Hepatocyte (in vitro differentiated cells): ENCODE results near the gene MSL3. TPM values are rescaled to one million over a fixed set of nuclear protein-coding genes. Genes with fewer than 3 reads are reported as not detected.

Experiments used
- DNase-seq: peaks from one replicate; pipeline ENCODE4 v3.0.0-alpha.2; 2016; ENCODE audit warnings: low spot score
- H2AFZ ChIP-seq: fragments of 200-600 bp; sonication (generic); 2 replicates; pipeline ENCODE4 v1.6.0; 2016; ENCODE audit warnings: antibody characterized with exemption, mild to moderate bottlenecking
- H3K27ac ChIP-seq: fragments of 200-600 bp; sonication (generic); 2 replicates; pipeline ENCODE4 v1.5.1; 2016; ENCODE audit warnings: mild to moderate bottlenecking
- H3K27me3 ChIP-seq: fragments of 200-600 bp; sonication (generic); 2 replicates; pipeline ENCODE4 v1.6.1; 2016
- H3K36me3 ChIP-seq: fragments of 200-600 bp; sonication (generic); replicated peaks from 2 replicates; pipeline ENCODE4 v1.5.1; 2016; ENCODE audit warnings: low read depth; ENCODE audit not compliant: insufficient read depth
- H3K4me1 ChIP-seq: fragments of 200-600 bp; sonication (generic); 2 replicates; pipeline ENCODE4 v1.5.1; 2016; ENCODE audit warnings: mild to moderate bottlenecking, moderate library complexity; ENCODE audit not compliant: insufficient read depth
- H3K4me2 ChIP-seq: fragments of 200-600 bp; sonication (generic); 2 replicates; pipeline ENCODE4 v1.6.0; 2016
- H3K4me3 ChIP-seq: fragments of 200-600 bp; sonication (generic); 2 replicates; pipeline ENCODE4 v1.5.1; 2016; ENCODE audit warnings: mild to moderate bottlenecking
- H3K79me2 ChIP-seq: fragments of 200-600 bp; sonication (generic); 2 replicates; pipeline ENCODE4 v1.6.0; 2017; ENCODE audit warnings: mild to moderate bottlenecking
- H3K9me2 ChIP-seq: fragments of 200-600 bp; sonication (generic); replicated peaks from 2 replicates; pipeline ENCODE4 v1.6.0; 2017; ENCODE audit warnings: mild to moderate bottlenecking; ENCODE audit not compliant: insufficient read depth
- H3K9me3 ChIP-seq: fragments of 200-600 bp; sonication (generic); 2 replicates; pipeline ENCODE4 v1.5.1; 2016; ENCODE audit warnings: low read depth, mild to moderate bottlenecking
- H4K20me1 ChIP-seq: fragments of 200-600 bp; sonication (generic); 2 replicates; pipeline ENCODE4 v1.6.0; 2016; ENCODE audit warnings: mild to moderate bottlenecking; ENCODE audit not compliant: insufficient read depth, poor library complexity, severe bottlenecking
- EZH2 ChIP-seq: fragments of 200-600 bp; sonication (generic); IDR thresholded peaks from 2 replicates; pipeline ENCODE4 v1.6.1; 2016; ENCODE audit warnings: antibody characterized with exemption, mild to moderate bottlenecking, borderline replicate concordance
- EZH2phosphoT487 ChIP-seq: fragments of 200-600 bp; sonication (generic); IDR thresholded peaks from one replicate; pipeline ENCODE4 v1.6.1; 2018; ENCODE audit warnings: antibody characterized with exemption, mild to moderate bottlenecking, low read depth, moderate library complexity; ENCODE audit not compliant: unreplicated experiment, severe bottlenecking
- WGBS: methylation state at CpG from one replicate; pipeline ENCODE4 v1.1.6; 2016; ENCODE audit warnings: low lambda C conversion rate; ENCODE audit errors: missing lambda C conversion rate; 5-methylcytosine and 5-hydroxymethylcytosine counted together
- polyA plus RNA-seq: library from polyadenylated mRNA; unstranded; fragments of >200 nt; fragmentation: Nextera tagmentation; extraction: Ambion mirVana; gene quantifications from 2 replicates; pipeline ENCODE4 v1.2.1, GENCODE V29; 2016
- total RNA-seq: library from RNA; depleted of rRNA; stranded (reverse); fragments of >200 nt; gene quantifications from 2 replicates; pipeline ENCODE4 v1.2.3, GENCODE V29; 2014
- TF ChIP-seq, protein P1 (sequence below): fragments of 200-600 bp; sonication (generic); IDR thresholded peaks from 2 replicates; pipeline ENCODE4 v1.5.1; 2016; ENCODE audit warnings: antibody characterized with exemption, mild to moderate bottlenecking; ENCODE audit not compliant: poor library complexity

MSL3 gene
- total and polyA plus RNA-seq, 2 experiments from 2014 or later = 13.3 to 17.8 TPM

DNA sequence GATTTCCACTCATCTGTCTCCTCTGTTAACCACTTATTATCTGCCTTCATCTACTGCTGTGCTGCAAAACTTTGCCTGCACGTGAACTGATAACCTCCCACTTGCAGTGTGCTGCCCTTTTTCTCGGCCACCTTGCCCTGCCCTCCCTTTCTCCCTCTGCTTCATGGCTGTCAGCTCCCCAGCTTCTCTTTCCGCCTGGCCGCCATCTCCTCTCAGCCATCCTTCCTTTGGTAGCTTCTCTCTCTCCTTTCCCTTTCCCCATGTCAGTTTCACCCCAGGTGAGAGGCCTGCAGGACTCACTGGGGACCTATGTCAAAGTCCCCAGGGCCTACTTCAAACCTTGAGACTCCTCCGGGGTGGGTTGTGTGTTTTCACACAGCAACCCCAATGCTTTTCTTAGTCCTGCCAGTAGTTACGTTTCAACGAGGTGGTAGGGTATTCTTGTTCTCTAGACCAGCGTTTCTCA is 6.6 kb downstream of the MSL3 start:
- H3K4me1 ChIP-seq = no peaks in the 10 kb centered on the region
- no peak overlapping the region for H3K27ac ChIP-seq
- peaks cover 10% of the 10 kb centered on the region for H3K79me2 ChIP-seq
- H3K4me3 ChIP-seq = no peak overlapping the region
- no peak overlapping the region for H2AFZ ChIP-seq
- H3K9me2 ChIP-seq = no peaks in the 10 kb centered on the region
- DNase-seq = no peak
- no peaks in the 10 kb centered on the region for H3K27me3 ChIP-seq
- no peaks in the 10 kb centered on the region for H4K20me1 ChIP-seq
- no peaks in the 10 kb centered on the region for H3K9me3 ChIP-seq
- H3K36me3 ChIP-seq = peaks cover 4% of the 10 kb centered on the region
- 83% methylated on average over 8 of the region's 8 CpGs for WGBS
- TF ChIP-seq EZH2 = no peak
- TF ChIP-seq, protein P1, sequence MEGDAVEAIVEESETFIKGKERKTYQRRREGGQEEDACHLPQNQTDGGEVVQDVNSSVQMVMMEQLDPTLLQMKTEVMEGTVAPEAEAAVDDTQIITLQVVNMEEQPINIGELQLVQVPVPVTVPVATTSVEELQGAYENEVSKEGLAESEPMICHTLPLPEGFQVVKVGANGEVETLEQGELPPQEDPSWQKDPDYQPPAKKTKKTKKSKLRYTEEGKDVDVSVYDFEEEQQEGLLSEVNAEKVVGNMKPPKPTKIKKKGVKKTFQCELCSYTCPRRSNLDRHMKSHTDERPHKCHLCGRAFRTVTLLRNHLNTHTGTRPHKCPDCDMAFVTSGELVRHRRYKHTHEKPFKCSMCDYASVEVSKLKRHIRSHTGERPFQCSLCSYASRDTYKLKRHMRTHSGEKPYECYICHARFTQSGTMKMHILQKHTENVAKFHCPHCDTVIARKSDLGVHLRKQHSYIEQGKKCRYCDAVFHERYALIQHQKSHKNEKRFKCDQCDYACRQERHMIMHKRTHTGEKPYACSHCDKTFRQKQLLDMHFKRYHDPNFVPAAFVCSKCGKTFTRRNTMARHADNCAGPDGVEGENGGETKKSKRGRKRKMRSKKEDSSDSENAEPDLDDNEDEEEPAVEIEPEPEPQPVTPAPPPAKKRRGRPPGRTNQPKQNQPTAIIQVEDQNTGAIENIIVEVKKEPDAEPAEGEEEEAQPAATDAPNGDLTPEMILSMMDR = no peak
- no peak for TF ChIP-seq EZH2phosphoT487
- H3K4me2 ChIP-seq = no peak overlapping the region

DNA sequence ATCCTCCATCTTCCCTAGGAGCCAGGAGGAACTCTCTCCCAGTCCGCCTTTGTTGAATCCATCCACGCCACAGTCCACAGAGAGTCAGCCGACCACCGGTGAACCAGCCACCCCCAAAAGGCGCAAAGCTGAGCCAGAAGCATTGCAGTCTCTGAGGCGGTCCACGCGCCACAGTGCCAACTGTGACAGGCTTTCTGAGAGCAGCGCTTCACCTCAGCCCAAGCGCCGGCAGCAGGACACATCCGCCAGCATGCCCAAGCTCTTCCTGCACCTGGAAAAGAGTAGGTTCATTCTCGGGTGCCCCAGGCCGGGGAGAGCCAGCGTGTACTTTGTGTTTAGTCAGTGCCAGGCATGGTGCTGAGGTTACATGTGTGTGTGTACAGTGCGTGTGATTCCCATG is 7.4 kb downstream of the MSL3 start:
- H3K4me2 ChIP-seq = no peak overlapping the region
- H3K9me2 ChIP-seq = no peaks in the 10 kb centered on the region
- H3K4me3 ChIP-seq = no peak overlapping the region
- no peaks in the 10 kb centered on the region for H3K4me1 ChIP-seq
- no peaks in the 10 kb centered on the region for H3K9me3 ChIP-seq
- H3K27ac ChIP-seq = no peak overlapping the region
- peaks cover 6% of the 10 kb centered on the region for H3K79me2 ChIP-seq
- H3K27me3 ChIP-seq = no peaks in the 10 kb centered on the region
- no peaks in the 10 kb centered on the region for H4K20me1 ChIP-seq
- H2AFZ ChIP-seq = no peak overlapping the region
- TF ChIP-seq, protein P1 = no peak
- TF ChIP-seq EZH2phosphoT487 (no peak), EZH2 (no peak)
- DNase-seq = no peak
- H3K36me3 ChIP-seq = peaks cover 4% of the 10 kb centered on the region
- WGBS = 89% methylated on average over 16 of the region's 16 CpGs

DNA sequence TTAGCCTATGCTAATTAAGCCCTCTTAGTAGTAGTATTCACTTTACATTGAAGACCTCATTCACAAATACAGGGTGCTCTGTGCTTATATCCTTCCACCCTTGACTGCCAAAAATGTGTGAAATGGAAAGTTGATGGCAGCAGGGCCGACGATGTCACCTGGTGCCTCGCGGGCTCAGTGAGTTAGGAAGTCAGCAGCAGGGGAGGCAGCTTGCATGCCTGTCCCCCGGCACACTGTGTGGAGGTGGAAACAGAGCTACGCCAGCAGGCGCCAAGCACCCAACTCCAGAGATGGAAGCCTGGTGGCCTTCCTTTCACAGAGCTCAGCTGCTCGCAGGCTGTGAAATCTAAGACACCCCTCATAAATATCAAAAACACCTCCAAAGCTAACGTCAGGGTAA is 8.4 kb downstream of the MSL3 start:
- WGBS = 79% methylated on average over 9 of the region's 9 CpGs
- H2AFZ ChIP-seq = no peak overlapping the region
- H3K4me1 ChIP-seq = no peaks in the 10 kb centered on the region
- H3K36me3 ChIP-seq = peaks cover 4% of the 10 kb centered on the region
- H3K4me2 ChIP-seq = no peak overlapping the region
- no peak overlapping the region for H3K27ac ChIP-seq
- TF ChIP-seq EZH2 (no peak), EZH2phosphoT487 (no peak)
- TF ChIP-seq, protein P1 = no peak
- DNase-seq = no peak
- no peaks in the 10 kb centered on the region for H3K27me3 ChIP-seq
- no peak overlapping the region for H3K4me3 ChIP-seq
- H3K9me3 ChIP-seq = no peaks in the 10 kb centered on the region
- no peaks in the 10 kb centered on the region for H4K20me1 ChIP-seq
- H3K9me2 ChIP-seq = no peaks in the 10 kb centered on the region
- no peaks in the 10 kb centered on the region for H3K79me2 ChIP-seq

DNA sequence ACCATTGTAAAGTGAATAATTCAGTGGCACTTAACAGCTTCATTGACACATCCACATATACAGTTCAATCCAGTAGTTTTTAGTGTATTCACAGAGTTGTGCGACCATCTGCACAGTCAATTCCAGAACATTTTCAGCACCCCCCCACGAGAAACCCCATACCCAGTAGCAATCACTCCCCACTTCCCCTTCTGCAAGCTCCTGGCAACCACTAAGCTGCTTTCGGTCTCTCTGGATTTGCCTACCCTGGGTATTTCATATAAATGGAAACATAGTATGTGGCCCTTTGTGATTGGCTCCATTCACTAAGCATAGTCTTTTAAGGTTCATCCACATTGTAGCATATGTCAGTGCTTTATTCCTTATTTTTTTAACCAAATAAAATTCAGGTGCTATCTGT is 10.0 kb downstream of the MSL3 start:
- Histone ChIP-seq H3K4me3 (no peak overlapping the region), H3K4me2 (no peak overlapping the region), H3K27me3 (no peaks in the 10 kb centered on the region), H3K79me2 (no peaks in the 10 kb centered on the region), H4K20me1 (no peaks in the 10 kb centered on the region), H2AFZ (no peak overlapping the region), H3K9me3 (no peaks in the 10 kb centered on the region), H3K4me1 (no peaks in the 10 kb centered on the region), H3K36me3 (peaks cover 4% of the 10 kb centered on the region), H3K9me2 (no peaks in the 10 kb centered on the region), H3K27ac (no peak overlapping the region)
- TF ChIP-seq EZH2phosphoT487 = no peak
- no peak for TF ChIP-seq EZH2
- TF ChIP-seq, protein P1 = no peak
- 63% methylated on average over 3 of the region's 3 CpGs for whole genome bisulfite sequencing
- DNase-seq = no peak
